ENCODE measurements around the gene QDPR.

Gene QDPR

GRCh38 chr4:17535242-17535641 lies 23.4 kb upstream of the QDPR start:
- H3K9ac ChIP-seq (ENCODE audit: low read length): peak overlapping the region; percentile 11; the same call in 1 of the 2 replicates
- no peaks in the 10 kb centered on the region for H4K20me1 ChIP-seq (ENCODE audit: insufficient read depth, low read length)
- H3K79me2 ChIP-seq (ENCODE audit: low read length): no peaks in the 10 kb centered on the region
- peaks cover 10% of the 10 kb centered on the region for H3F3A ChIP-seq (ENCODE audit: insufficient read depth, low read length)
- H3K4me3 ChIP-seq (ENCODE audit: low read length): peak overlapping the region; percentile 39
- H3K27me3 ChIP-seq (replicated peaks; ENCODE audit: insufficient read depth, low read length): no peaks in the 10 kb centered on the region
- peak overlapping the region; percentile 52; the same call in 1 of the 2 replicates for H3K27ac ChIP-seq (ENCODE audit: low read length)
- 0 out of 2 replicates have a peak, but pooled peaks cover 8% of the 10 kb centered on the region for H3K4me1 ChIP-seq (ENCODE audit: low read length)
- no peaks in the 10 kb centered on the region for H3K9me3 ChIP-seq (replicated peaks; ENCODE audit: insufficient read depth, low read length)
- TF ChIP-seq EZH2phosphoT487 (IDR thresholded peaks at IDR 0.05; ENCODE audit: low read length): no peak
- TF ChIP-seq, protein P1, sequence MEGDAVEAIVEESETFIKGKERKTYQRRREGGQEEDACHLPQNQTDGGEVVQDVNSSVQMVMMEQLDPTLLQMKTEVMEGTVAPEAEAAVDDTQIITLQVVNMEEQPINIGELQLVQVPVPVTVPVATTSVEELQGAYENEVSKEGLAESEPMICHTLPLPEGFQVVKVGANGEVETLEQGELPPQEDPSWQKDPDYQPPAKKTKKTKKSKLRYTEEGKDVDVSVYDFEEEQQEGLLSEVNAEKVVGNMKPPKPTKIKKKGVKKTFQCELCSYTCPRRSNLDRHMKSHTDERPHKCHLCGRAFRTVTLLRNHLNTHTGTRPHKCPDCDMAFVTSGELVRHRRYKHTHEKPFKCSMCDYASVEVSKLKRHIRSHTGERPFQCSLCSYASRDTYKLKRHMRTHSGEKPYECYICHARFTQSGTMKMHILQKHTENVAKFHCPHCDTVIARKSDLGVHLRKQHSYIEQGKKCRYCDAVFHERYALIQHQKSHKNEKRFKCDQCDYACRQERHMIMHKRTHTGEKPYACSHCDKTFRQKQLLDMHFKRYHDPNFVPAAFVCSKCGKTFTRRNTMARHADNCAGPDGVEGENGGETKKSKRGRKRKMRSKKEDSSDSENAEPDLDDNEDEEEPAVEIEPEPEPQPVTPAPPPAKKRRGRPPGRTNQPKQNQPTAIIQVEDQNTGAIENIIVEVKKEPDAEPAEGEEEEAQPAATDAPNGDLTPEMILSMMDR (IDR thresholded peaks at IDR 0.05; ENCODE audit: low read length): no peak
- no peak for TF ChIP-seq EZH2 (optimal IDR thresholded peaks at IDR 0.05; ENCODE audit: low read depth, low read length)
- DNase-seq: peak; percentile 69
- H3K4me2 ChIP-seq (ENCODE audit: low read depth, low read length): peak overlapping the region; percentile 56
- H3K9me2 ChIP-seq (replicated peaks; ENCODE audit: insufficient read depth, low read length): no peaks in the 10 kb centered on the region
- peak overlapping the region; percentile 24 for H2AFZ ChIP-seq (ENCODE audit: low read length)
- no peaks in the 10 kb centered on the region for H3K36me3 ChIP-seq (replicated peaks; ENCODE audit: insufficient read depth, low read length)

DNA sequence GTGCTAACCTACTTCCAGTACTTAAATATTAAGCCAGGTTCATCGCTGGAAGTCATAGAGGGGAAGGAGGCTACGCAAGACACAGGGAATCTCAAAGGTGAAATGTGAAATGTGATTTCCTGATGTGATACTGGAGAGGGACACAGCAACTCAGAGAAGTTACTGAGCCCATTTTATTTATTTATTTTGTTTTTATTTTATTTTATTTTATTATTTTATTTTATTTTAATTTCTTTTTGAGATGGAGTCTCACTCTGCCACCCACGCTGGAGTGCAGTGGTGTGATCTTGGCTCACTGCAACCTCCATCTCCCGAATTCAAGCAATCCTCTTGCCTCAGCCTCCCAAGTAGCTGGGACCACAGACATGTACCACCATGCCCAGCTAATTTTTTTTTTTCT lies 22.8 kb upstream of the QDPR start:
- Histone ChIP-seq H3K79me2 (ENCODE audit: low read length) (no peaks in the 10 kb centered on the region), H3K4me3 (ENCODE audit: low read length) (peak overlapping the region; percentile 39), H3K27ac (ENCODE audit: low read length) (peak overlapping the region; percentile 52; the same call in 1 of the 2 replicates), H3K27me3 (replicated peaks; ENCODE audit: insufficient read depth, low read length) (no peaks in the 10 kb centered on the region), H3K9me2 (replicated peaks; ENCODE audit: insufficient read depth, low read length) (no peaks in the 10 kb centered on the region), H3F3A (ENCODE audit: insufficient read depth, low read length) (peaks cover 10% of the 10 kb centered on the region), H2AFZ (ENCODE audit: low read length) (peak overlapping the region; percentile 24), H3K9ac (ENCODE audit: low read length) (no peak overlapping the region; the same call in 1 of the 2 replicates), H4K20me1 (ENCODE audit: insufficient read depth, low read length) (no peaks in the 10 kb centered on the region), H3K4me1 (ENCODE audit: low read length) (0 out of 2 replicates have a peak, but pooled peaks cover 8% of the 10 kb centered on the region), H3K4me2 (ENCODE audit: low read depth, low read length) (peak overlapping the region; percentile 56), H3K9me3 (replicated peaks; ENCODE audit: insufficient read depth, low read length) (no peaks in the 10 kb centered on the region), H3K36me3 (replicated peaks; ENCODE audit: insufficient read depth, low read length) (no peaks in the 10 kb centered on the region)
- no peak for DNase-seq
- TF ChIP-seq EZH2 (optimal IDR thresholded peaks at IDR 0.05; ENCODE audit: low read depth, low read length): no peak
- TF ChIP-seq EZH2phosphoT487 (IDR thresholded peaks at IDR 0.05; ENCODE audit: low read length): no peak
- TF ChIP-seq, protein P1 (IDR thresholded peaks at IDR 0.05; ENCODE audit: low read length): no peak

- Histone ChIP-seq H3K4me2 (ENCODE audit: low read depth, low read length) (no peak overlapping the region), H3K36me3 (replicated peaks; ENCODE audit: insufficient read depth, low read length) (no peaks in the 10 kb centered on the region), H3K9ac (ENCODE audit: low read length) (no peak overlapping the region), H3F3A (ENCODE audit: insufficient read depth, low read length) (peaks cover 10% of the 10 kb centered on the region), H3K9me2 (replicated peaks; ENCODE audit: insufficient read depth, low read length) (no peaks in the 10 kb centered on the region), H3K4me3 (ENCODE audit: low read length) (no peak overlapping the region), H3K9me3 (replicated peaks; ENCODE audit: insufficient read depth, low read length) (no peaks in the 10 kb centered on the region), H3K27ac (ENCODE audit: low read length) (no peak overlapping the region), H4K20me1 (ENCODE audit: insufficient read depth, low read length) (no peaks in the 10 kb centered on the region), H3K27me3 (replicated peaks; ENCODE audit: insufficient read depth, low read length) (no peaks in the 10 kb centered on the region), H2AFZ (ENCODE audit: low read length) (no peak overlapping the region), H3K79me2 (ENCODE audit: low read length) (no peaks in the 10 kb centered on the region), H3K4me1 (ENCODE audit: low read length) (0 out of 2 replicates have a peak, but pooled peaks cover 8% of the 10 kb centered on the region)
- DNase-seq: no peak
- no peak for TF ChIP-seq EZH2 (optimal IDR thresholded peaks at IDR 0.05; ENCODE audit: low read depth, low read length)
- TF ChIP-seq EZH2phosphoT487 (IDR thresholded peaks at IDR 0.05; ENCODE audit: low read length): no peak
- TF ChIP-seq, protein P1 (IDR thresholded peaks at IDR 0.05; ENCODE audit: low read length): no peak
Measured at GRCh38 chr4:17531538-17532285, 19.8 kb upstream of the QDPR start.

Measured in MM.1S (cell line).